SK-N-SH (cell line): ENCODE results near the gene MTERF2. TPM values are rescaled to one million over a fixed set of nuclear protein-coding genes. Genes with fewer than 3 reads are reported as not detected.

Source experiments
- CTCF ChIA-PET: fragments of 300-600, 350-600 bp; formaldehyde crosslinking; extraction: SDS; loops from one replicate; lab custom pipeline; 2021; lab: Yijun Ruan, JAX
- POLR2A ChIA-PET: fragments of 350-600 bp; sonication (Branson Sonifier 250); formaldehyde crosslinking; extraction: SDS; loops from one replicate; lab custom pipeline; 2020; ENCODE audit warnings: antibody characterized with exemption, inconsistent platforms; lab: Yijun Ruan, JAX
- DNase-seq: peaks from one replicate; pipeline ENCODE4 v3.0.0; 2012
- H2AFZ ChIP-seq: fragments of 200-600 bp; sonication (generic); 2 replicates; pipeline ENCODE4 v1.8.1; 2016; ENCODE audit warnings: antibody characterized with exemption, mild to moderate bottlenecking, low read depth
- H3F3A ChIP-seq: fragments of 200-600 bp; sonication (generic); replicated peaks from 2 replicates; pipeline ENCODE3; 2016; ENCODE audit warnings: antibody characterized with exemption, mild to moderate bottlenecking; ENCODE audit not compliant: insufficient read depth
- H3K27ac ChIP-seq, 2 experiments: fragments of 200-500 bp in 1 of 2; fragments of 200-600 bp in 1 of 2; sonication (Bioruptor generic) in 1 of 2; sonication (generic), shearing (Covaris generic) in 1 of 2; 2 replicates each; pipeline versions ENCODE4 v1.5.1 to v1.6.1; 2014 to 2016; ENCODE audit warnings: low read depth in 2 of 2, inconsistent platforms in 1 of 2, low read length in 1 of 2, mild to moderate bottlenecking in 1 of 2, mixed read lengths in 1 of 2
- H3K27me3 ChIP-seq: fragments of 200-600 bp; sonication (generic), shearing (Covaris generic); 2 replicates; pipeline ENCODE4 v1.6.1; 2016; ENCODE audit warnings: mixed run types; ENCODE audit not compliant: insufficient read depth
- H3K36me3 ChIP-seq, 2 experiments: fragments of 200-500 bp in 1 of 2; fragments of 200-600 bp in 1 of 2; sonication (Bioruptor generic) in 1 of 2; sonication (generic) in 1 of 2; replicated peaks in 1 of 2; 2 replicates each; pipeline versions ENCODE3 to v1.5.1; 2014 to 2016; ENCODE audit warnings: low read length in 1 of 2, mild to moderate bottlenecking in 1 of 2; ENCODE audit not compliant: insufficient read depth in 2 of 2, control insufficient read depth in 1 of 2
- H3K4me1 ChIP-seq, 2 experiments: fragments of 200-500 bp in 1 of 2; fragments of 200-600 bp in 1 of 2; sonication (Bioruptor generic) in 1 of 2; sonication (generic), shearing (Covaris generic) in 1 of 2; 2 replicates each; pipeline versions ENCODE4 v1.5.1 to v1.6.1; 2014 to 2016; ENCODE audit warnings: low read depth in 1 of 2, low read length in 1 of 2, mixed run types in 1 of 2; ENCODE audit not compliant: insufficient read depth in 2 of 2, control insufficient read depth in 1 of 2
- H3K4me2 ChIP-seq: fragments of 200-600 bp; sonication (generic), shearing (Covaris generic); 2 replicates; pipeline ENCODE4 v1.6.1; 2017; ENCODE audit warnings: mixed run types
- H3K4me3 ChIP-seq, 2 experiments: fragments of 200-500 bp in 1 of 2; fragments of 200-600 bp in 1 of 2; sonication (Bioruptor generic) in 1 of 2; sonication (generic), shearing (Covaris generic) in 1 of 2; 2 replicates each; pipeline versions ENCODE4 v1.5.1 to v1.8.1; 2014 to 2016; ENCODE audit warnings: low read depth in 2 of 2, inconsistent platforms in 1 of 2, low read length in 1 of 2, mild to moderate bottlenecking in 1 of 2, mixed read lengths in 1 of 2, moderate library complexity in 1 of 2
- H3K79me2 ChIP-seq: fragments of 200-600 bp; sonication (generic); 2 replicates; pipeline ENCODE4 v1.8.1; 2017; ENCODE audit warnings: mild to moderate bottlenecking; ENCODE audit not compliant: insufficient read depth
- H3K9ac ChIP-seq: fragments of 200-600 bp; sonication (generic); 2 replicates; pipeline ENCODE4 v1.6.1; 2017; ENCODE audit warnings: mixed run types
- H3K9me2 ChIP-seq: fragments of 200-600 bp; sonication (generic); 2 replicates; pipeline ENCODE4 v1.6.1; 2017; ENCODE audit warnings: mixed run types
- H3K9me3 ChIP-seq: fragments of 200-600 bp; sonication (generic); 2 replicates; pipeline ENCODE4 v1.6.1; 2017; ENCODE audit warnings: mixed run types, mild to moderate bottlenecking, moderate library complexity
- H4K20me1 ChIP-seq: fragments of 200-600 bp; sonication (generic); 2 replicates; pipeline ENCODE4 v1.6.1; 2017; ENCODE audit warnings: mild to moderate bottlenecking, mixed run types; ENCODE audit not compliant: insufficient read depth
- CHD2 ChIP-seq: fragments of 150-350 bp; IDR thresholded peaks from 2 replicates; pipeline ENCODE4 v1.6.1; 2018; ENCODE audit warnings: low read length; ENCODE audit not compliant: partially characterized antibody
- ELF1 ChIP-seq: IDR thresholded peaks from 2 replicates; pipeline ENCODE4 v1.4.0; 2012
- FOSL2 ChIP-seq: IDR thresholded peaks from 2 replicates; pipeline ENCODE4 v1.4.0; 2012; ENCODE audit warnings: low read depth, mild to moderate bottlenecking, moderate library complexity, borderline replicate concordance
- JUND ChIP-seq: IDR thresholded peaks from 2 replicates; pipeline ENCODE4 v1.4.0; 2012
- MXI1 ChIP-seq: IDR thresholded peaks from 2 replicates; pipeline ENCODE4 v1.6.1; 2012; ENCODE audit warnings: mild to moderate bottlenecking, low read depth, low read length, improper control_type of control experiment
- NFIC ChIP-seq: IDR thresholded peaks from 2 replicates; pipeline ENCODE4 v1.4.0; 2012; ENCODE audit warnings: borderline replicate concordance
- TAF1 ChIP-seq: IDR thresholded peaks from 2 replicates; pipeline ENCODE4 v1.6.1; 2012; ENCODE audit warnings: low read depth, mild to moderate bottlenecking, low read length, moderate library complexity, borderline replicate concordance
- YY1 ChIP-seq: IDR thresholded peaks from 2 replicates; pipeline ENCODE4 v1.4.0; 2012; ENCODE audit warnings: low read depth, mild to moderate bottlenecking
- WGBS: methylation state at CpG from one replicate; pipeline ENCODE4 v1.1.6; 2017; ENCODE audit warnings: low lambda C conversion rate; 5-methylcytosine and 5-hydroxymethylcytosine counted together
- polyA plus RNA-seq, 3 experiments: library from polyadenylated mRNA; depleted of rRNA; stranded (reverse); fragments of >200 nt; gene quantifications; 2 replicates each; pipeline ENCODE4 v1.2.3, GENCODE V29; 2012

MTERF2 gene
- polyA plus RNA-seq, 1 of the 3 experiments (the other 2 are of a cell fraction), result 5.9 TPM

DNA sequence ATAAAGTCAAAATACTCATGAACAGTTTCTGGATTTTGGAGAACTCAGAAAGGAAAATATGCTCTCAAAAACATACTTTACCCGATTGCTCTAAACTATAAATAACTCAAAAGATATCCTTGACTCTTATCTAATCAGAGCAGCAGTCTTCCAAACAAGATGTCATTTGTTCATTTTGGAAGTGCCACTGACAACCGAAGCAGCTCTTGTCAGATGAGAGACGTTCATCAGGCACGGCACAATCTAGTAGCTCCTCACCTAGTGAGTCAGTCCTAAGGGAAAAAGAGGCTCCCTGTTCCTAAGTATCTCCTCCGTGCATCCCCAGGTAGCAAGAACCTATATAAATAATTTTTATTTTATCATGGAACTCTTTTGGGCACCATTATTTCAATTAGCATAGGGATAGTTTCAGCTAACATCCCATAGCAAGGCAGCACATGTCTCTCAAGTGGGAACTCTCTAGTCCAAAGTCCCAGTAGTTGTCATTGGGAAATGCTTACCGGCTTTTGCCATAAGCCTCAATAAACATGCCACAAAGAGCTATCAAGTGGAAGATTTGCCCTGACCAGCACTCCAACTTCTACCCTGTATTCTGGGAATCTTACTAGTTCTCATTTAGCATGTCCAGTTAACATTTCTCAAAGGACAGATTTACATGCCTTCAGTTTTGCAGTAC is 45.3 kb downstream of the MTERF2 start:
- no peaks in the 10 kb centered on the region for H3K4me1 ChIP-seq
- POLR2A ChIA-PET, result no interaction called here
- H3K9ac ChIP-seq, result no peak overlapping the region
- peaks cover 0 to 4% of the 10 kb centered on the region in 2 experiments for H3K36me3 ChIP-seq
- WGBS, result 80% methylated on average over 6 of the region's 6 CpGs
- H3K9me2 ChIP-seq, result no peaks in the 10 kb centered on the region
- H3K27me3 ChIP-seq, result no peaks in the 10 kb centered on the region
- no peaks in the 10 kb centered on the region for H3K79me2 ChIP-seq
- H4K20me1 ChIP-seq, result no peaks in the 10 kb centered on the region
- no peak for TF ChIP-seq ELF1
- TF ChIP-seq, all 33 proteins: peak for 0
- Histone ChIP-seq H2AFZ (no peak overlapping the region), H3K9me3 (peaks cover 10% of the 10 kb centered on the region), H3K4me3 (no peak overlapping the region), H3K4me2 (no peak overlapping the region), H3F3A (no peaks in the 10 kb centered on the region), H3K27ac (no peak overlapping the region)
- CTCF ChIA-PET, result interaction anchor here (1.2 to 2.7 kb wide), 3 partner anchors 9 to 23 kb away, joined by 4 to 8 read pairs (median 6); no protein-coding TSS in a partner anchor
- no peak for DNase-seq

DNA sequence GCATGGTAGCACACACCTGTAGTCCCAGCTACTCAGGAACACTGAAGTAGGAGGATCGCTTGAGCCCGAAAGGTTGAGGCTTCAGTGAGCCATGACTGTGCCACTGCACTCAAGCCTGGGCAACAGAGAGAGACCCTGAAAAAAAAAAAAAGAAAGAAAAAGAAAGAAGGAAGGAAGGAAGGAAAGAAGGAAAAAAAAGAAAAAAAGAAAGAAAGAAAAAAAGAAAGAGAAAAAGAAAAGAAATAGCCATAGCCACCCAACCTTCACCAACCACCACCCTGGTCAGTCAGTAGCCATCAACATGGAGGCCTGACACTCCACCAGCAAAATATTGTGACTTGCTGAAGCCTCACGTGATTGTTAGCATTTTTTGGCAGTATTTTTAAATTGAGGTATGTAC is 52.7 kb downstream of the MTERF2 start:
- no peak overlapping the region for H3K27ac ChIP-seq
- H3K27me3 ChIP-seq, result no peaks in the 10 kb centered on the region
- no peaks in the 10 kb centered on the region for H4K20me1 ChIP-seq
- 69% methylated on average over 3 of the region's 3 CpGs for WGBS
- H3K9me3 ChIP-seq, result no peaks in the 10 kb centered on the region
- no peak overlapping the region for H3K9ac ChIP-seq
- no peak overlapping the region for H3K4me2 ChIP-seq
- TF ChIP-seq JUND, result no peak
- TF ChIP-seq NFIC, result no peak
- TF ChIP-seq MXI1, result no peak
- no peak for TF ChIP-seq TAF1
- TF ChIP-seq FOSL2, result no peak
- TF ChIP-seq YY1, result no peak
- no peak for TF ChIP-seq CHD2
- TF ChIP-seq, all 33 proteins: peak for 0
- Histone ChIP-seq H3K4me1 (no peaks in the 10 kb centered on the region), H3K9me2 (no peaks in the 10 kb centered on the region), H3K79me2 (no peaks in the 10 kb centered on the region), H3K4me3 (no peak overlapping the region), H2AFZ (no peak overlapping the region), H3K36me3 (no peaks in the 10 kb centered on the region), H3F3A (no peaks in the 10 kb centered on the region)
- DNase-seq, result no peak
- POLR2A ChIA-PET, result no interaction called here
- CTCF ChIA-PET, result interaction anchor here (1.5 kb wide), 1 partner anchor 15 kb away, joined by 7 read pairs; no protein-coding TSS in a partner anchor

Other genes starting within 250 kb of the MTERF2 start
- 6.2 and 9.2 TPM in 2 replicates for gene RIC8B, start 212.5 kb downstream of the MTERF2 start, polyA plus RNA-seq (2012; rRNA removed)
- gene TMEM263, start 31.2 kb downstream of the MTERF2 start, polyA plus RNA-seq (2012; rRNA removed), result 16.9 and 21.4 TPM in 2 replicates
- 4.9 and 6.7 TPM in 2 replicates for gene CRY1, start 106.4 kb upstream of the MTERF2 start, polyA plus RNA-seq (2012; rRNA removed)